MM.1S (cell line): ENCODE data around the gene IP6K1.

Experiments used
- CTCF ChIP-seq: fragments of 300-600 bp; sonication (generic); IDR thresholded peaks from 2 replicates; pipeline ENCODE4 v1.5.1; 2016; ENCODE audit warnings: antibody characterized with exemption, low read length, mixed read lengths
- EZH2 ChIP-seq: fragments of 300-600 bp; sonication (generic); optimal IDR thresholded peaks from 2 replicates; pipeline ENCODE3; 2017; ENCODE audit warnings: low read depth, mild to moderate bottlenecking, antibody characterized with exemption, low read length, mixed read lengths
- EZH2phosphoT487 ChIP-seq: fragments of 300-600 bp; sonication (generic); IDR thresholded peaks from 2 replicates; pipeline ENCODE4 v1.6.1; 2018; ENCODE audit warnings: antibody characterized with exemption, low read length

DNA sequence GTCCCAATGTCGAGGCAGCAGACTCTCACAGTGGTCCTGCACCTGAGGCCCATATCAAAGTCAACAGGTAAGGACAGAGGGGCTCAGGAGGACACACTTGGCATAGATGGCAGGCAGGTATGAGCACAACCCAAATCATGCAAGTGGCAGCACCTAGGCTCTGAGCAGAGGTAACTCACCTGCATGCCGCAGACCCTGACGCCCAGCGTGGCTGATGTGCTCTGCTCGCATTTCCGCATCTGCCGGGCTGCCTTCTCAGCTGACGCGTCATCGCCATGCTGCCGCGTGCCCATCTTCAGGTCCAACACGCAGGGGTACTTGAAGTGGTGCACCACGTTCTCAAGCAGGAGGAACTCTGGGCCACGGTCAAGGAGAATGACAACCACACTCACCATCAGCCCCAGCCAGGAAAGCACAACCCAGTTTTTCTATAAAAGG lies 58.4 kb downstream of the IP6K1 start:
- TF ChIP-seq EZH2phosphoT487 (no peak), CTCF (no peak), EZH2 (no peak)
